T-helper 22 cell (primary cell): ENCODE results near the gene ISG20.
"Not testable (repeated sequence)": the region's sequence is repeated elsewhere in the genome, so short reads cannot be mapped to it uniquely, and the experiment has no call there.

Experiments
- DNase-seq: peaks from one replicate; pipeline ENCODE4 v3.0.0-alpha.2; 2020; ENCODE audit warnings: low read depth

The ISG20 gene

DNA sequence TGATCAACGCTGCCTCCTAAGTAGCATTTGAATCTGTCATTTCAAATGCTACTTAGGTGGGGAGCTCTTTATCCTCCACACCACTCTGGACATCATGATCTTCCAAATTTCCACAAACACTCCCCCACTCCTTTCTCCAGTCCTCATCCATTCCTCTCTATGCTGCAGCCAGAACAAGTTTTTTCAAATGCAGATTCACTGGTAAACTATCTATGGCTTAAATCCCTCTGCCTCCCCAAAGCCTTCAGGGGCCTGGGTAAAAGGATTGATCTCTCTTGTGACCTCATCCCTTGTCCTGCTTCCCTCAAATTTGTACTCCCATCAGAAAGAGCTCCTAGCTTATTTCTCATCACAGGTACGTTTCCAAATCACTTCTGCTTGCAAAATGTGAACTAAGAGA lies 19.0 kb upstream of the ISG20 start:
- no peak for DNase-seq

DNA sequence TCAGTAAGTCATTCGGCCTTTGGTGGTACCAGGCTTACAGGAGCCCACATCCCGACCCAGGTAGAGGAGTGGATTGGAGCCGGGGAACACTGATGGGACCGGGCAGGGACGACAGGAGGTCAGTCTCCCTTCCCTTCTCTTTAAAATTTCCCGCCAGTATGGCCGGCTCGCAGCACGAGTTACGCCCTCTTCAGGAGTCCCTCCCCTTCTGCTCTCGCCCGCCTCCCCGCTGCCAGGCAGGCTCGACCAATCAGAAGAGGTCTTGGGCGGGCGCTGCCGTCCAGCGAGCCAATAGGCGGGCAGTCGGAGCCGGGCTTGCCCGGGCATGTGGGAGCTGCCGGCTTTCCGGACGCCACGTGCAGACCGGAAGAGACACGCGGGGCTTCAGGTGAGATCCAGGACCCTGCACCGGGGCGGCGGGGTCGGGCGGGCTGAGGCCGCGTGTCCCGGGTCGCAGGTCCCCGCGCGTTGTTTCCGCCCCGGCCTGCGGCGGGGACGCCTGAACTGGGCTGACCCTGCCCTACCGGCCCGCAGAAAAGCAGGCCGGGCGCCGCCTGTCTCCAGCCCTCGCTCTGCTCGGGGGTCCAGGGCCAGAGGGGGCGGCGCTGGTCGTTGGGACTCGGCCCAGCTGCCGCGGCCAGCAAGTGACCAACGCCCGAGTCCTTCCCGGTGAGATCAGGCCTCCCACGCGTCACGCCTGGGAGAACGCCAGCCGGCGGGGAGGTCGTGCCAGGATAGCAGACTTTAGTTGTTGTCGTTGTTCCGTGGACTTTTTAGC lies 17.6 kb upstream of the ISG20 start, which contains the start of gene AEN:
Gene AEN, plus strand, starts transcription at position 346 of the 778 bp plus-strand sequence. CDS start 4,870 bp downstream, outside the sequence.
- peak; percentile 92 for DNase-seq

DNA sequence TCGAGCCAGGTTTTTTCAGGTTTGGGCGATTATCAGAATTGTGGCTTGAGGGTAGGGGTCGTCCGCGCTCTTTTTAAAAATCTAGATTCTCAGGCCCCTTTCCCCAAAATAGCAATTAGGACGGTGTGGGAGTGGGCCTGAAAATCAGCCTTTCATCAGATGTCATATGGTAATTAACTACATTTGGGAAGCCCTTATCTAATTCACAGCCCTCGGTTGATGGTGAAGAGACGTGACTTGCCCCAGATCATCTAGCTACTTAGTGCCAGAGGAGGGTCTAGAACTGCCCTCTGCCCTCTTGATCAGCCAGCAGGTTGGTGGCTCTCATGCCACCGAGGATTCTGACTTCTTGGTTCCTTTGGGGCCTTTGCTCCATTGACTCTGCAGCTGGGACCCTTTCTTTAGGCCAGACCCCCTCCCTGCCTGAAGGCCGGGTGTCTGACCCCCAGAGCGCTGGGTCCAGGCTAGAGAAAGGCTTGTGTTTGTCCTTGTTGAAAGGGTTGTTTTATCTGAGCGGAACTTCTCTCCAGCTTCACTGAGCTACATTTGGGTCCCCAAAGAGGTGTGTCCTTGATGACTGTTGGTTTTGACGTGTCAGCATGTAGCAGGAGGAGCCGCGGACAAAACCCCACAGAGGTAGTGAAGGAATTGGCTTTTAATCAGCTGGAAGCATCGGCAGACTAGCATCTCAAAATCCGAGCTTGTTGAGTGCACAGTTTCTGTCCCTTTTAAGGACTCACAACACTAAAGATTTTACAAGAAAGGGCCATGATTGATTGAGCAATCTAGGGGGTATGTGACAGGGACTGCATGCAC lies 16.8 kb upstream of the ISG20 start:
- DNase-seq: peak; percentile 46

DNA sequence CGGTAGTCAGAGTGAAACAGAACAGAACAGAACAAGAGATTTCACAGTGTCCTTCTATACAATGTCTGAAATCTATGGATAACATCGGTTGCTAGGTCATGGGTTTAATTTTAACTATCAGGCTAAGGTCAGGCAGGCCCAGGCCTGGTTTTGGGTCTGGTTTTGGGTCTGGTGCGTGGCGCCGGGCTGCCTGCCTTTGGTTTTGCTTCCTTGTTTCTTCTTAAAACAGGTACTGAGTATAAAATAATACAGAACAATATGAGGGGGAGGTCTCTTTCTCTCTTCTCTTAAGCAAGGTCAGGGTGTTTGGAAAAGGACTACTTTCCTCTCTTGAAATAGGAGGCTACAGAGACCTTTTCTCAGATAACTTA lies 16.2 kb upstream of the ISG20 start:
- DNase-seq: no peak

DNA sequence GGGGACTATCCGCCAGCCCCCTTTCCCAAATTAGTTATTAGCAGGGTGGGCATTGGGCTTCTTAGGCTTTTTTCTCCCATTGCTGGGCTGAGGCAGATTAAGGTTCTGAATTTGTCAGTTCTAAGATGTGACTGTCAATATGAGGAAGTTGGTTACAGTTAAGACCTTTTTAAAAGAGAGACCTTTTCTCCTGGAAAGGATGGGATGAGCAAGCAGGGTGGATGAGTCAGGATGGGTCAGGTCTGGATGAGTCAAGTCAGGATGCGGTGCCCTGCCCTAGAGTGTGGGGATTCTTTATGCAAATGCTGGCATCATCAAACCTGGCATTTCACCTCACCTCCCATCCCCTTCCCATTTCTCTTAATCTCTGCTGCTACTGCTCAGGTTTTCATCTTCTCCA lies 15.8 kb upstream of the ISG20 start:
- DNase-seq: no peak

DNA sequence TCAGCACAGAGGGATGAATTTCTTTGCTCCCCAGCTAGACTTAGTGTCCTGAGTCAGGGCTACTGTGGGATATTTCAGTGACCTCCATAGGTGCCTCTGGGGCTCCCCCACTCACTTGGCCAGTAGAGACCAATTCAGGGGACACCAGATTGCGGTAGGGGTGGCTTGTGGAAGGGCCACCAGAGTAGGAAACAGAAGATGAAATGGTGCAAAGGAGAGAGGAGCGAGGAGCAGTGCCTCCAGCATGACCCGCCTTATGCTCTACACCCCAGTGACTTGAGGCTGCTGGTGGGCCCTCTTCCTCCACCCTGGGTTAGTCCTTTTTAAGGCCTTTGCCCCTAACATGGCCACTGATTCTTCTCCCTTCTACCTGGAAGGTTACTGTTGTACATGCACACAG lies 15.2 kb upstream of the ISG20 start:
- no peak for DNase-seq

DNA sequence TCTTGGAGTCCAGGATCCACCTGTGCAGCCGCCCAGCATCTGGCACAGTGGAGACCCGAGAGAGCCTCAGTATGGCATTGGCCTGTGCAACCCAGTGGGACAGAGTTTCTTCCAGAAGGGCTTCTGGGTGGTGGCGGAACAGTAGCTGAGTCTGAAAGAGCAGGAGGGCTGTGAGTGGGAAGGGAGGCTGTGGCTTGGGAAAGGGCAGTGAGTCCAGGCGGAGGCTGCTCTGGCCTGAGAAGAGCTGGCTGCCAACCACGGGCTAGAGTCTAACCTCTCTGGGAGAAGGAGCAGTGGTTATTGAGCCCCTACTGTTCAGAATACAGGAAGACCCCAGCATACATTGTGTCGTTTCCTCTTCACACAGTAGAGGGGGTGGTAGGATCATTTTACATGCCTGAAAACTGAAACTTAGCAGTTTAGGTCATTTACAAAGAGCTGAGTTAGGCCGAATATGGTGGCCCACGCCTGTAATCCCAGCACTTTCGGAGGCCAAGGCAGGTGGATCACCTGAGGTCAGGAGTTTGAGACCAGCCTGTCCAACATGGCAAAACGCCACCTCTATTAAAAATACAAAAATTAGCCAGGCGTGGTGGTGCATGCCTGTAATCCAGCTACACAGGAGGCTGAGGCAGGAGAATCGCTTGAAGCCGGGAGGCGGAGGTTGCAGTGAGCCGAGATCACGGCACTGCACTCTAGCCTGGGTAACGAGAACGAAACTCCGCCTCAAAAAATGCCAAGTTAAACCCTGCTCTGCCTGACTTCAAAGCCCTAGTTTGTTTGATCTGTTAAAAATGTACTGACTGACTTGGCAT lies 14.5 kb upstream of the ISG20 start:
- peak; percentile 42 for DNase-seq

DNA sequence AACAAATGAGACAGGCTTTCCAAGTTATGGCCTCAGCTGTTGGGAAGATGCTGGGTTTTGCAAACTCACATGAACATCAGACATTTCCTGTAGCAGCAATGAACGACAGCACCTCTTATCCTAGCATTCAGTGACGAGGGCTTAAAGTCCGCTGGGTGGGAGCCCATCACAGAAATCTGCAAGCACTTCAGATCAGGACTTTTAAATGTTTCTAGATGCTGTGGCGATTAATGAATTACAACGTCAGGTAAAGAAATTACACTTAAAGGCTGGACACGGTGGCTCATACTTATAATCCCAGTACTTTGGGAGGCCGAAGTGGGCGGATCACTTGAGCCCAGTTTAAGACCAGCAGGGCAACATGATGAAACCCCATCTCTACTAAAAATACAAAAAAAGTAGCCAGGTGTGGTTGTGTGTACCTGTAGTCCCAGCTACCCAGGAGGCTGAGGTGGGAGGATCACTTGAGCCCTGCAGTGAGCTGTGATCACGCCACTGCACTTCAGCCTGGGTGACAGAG lies 13.8 kb upstream of the ISG20 start:
- no peak for DNase-seq

DNA sequence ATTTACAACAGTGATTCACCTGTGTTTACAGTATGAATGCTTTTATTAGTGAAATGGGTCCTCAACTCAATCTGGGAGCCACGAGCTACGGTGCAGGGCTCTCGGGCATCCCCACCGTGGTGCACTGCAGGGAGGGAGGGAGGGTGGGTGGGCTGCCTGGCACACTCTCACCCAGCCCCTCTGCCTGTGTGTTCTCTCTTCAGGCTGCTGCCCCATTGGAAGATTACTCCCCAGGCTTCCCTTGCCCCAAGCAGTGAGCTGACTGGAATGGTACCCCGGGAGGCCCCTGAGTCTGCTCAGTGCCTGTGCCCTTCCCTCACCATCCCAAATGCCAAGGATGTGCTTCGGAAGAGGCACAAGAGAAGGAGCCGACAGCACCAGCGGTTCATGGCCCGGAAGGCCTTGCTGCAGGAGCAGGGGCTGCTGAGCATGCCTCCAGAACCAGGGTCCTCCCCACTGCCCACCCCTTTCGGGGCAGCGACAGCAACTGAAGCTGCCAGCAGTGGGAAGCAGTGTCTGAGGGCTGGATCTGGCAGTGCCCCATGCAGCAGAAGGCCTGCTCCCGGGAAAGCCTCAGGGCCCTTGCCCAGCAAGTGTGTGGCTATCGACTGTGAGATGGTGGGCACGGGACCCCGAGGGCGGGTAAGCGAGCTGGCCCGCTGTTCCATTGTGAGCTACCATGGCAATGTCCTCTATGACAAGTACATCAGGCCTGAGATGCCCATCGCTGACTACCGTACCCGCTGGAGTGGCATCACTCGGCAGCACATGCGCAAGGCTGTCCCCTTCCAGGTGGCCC lies 12.7 kb upstream of the ISG20 start:
- DNase-seq: no peak

DNA sequence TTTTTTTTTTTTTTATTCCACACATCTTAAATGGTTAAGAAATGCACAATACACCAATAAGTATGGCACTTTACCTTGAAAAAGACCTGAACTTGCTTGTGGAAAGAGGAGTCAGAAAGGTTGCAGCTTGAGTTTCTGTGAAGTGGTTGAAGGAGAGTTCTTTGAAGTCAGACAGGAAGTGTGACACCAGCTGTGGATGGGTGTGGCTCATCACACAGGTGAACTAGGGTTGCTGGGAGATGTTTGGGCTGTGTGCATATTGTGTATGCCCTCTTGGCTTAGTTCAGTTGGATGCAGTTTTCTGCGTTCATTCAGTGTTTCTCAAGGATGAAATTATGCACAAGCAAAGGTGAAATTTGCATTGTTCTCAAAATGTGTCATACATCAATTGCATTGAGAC lies 11.4 kb upstream of the ISG20 start:
- peak; percentile 74 for DNase-seq

DNA sequence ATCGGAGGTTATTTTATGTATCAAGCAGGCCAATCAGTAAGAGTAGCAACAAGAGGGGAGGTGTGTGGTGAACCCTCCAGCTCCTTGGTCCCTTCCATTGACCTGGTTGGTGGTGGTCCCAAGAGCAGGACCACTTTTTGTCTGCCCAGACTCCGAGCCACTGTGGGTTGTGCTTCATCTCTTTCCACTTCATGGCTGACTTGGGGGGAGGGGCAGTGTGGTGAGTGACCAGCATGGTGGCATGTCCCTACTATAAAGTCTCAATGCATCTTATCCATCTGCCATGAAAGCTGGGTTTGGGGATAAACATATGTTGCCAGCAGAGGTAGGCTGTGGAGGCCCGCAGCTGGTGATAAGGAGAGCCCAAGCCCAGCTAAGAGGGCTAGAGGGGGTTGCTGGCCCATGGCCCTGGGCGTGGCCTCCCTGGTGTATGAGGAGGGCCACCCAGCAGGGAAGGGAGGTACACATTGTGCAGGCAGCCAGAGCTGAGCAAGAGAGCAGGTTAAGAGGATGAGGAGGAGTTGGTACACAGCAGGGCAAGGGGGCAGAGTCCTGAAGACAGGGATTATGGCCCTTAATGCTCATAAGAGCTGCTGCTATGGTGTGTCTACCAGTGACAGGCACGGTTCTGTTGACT lies 10.7 kb upstream of the ISG20 start:
- DNase-seq: no peak

DNA sequence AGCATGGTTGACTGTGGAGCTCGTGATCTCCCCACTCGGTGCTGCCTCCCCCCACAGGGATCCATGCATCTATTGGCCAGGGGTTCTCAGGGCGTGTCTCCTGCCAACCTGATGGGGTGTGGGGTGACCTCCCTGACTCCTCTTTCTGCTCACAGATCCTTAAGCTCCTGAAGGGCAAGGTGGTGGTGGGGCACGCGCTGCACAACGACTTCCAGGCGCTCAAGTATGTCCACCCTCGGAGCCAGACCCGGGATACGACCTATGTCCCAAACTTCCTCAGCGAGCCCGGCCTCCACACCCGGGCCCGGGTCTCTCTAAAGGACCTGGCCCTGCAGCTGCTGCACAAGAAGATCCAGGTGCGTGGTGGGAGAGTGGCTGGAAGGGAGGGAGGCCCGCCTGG lies 9.7 kb upstream of the ISG20 start:
- no peak for DNase-seq

DNA sequence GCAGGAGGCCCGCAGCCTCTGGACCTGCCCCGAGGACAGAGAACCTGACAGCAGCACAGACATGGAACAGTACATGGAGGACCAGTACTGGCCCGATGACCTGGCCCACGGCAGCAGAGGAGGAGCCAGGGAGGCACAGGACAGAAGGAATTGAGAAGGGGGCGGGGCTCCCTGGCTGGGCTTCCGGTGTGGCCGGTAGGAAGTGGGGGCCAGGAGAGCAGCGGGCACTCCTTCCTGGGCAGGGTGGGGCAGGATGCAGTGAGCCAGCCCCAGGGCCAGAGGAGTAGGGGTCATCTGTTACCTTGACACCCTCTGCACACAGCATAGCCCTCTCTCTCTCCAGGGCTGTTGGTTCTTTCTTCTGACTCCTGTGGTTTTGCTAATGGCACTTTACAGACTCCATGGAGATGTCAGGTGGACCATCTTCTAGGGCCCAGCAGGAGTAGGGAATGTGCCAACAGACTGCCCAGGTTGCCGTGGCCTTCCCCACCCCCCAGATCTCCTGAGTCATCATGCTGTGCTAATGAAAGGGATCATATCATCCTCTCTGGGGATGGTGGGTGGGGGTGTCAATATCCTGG lies 8.6 kb upstream of the ISG20 start:
- no peak for DNase-seq

DNA sequence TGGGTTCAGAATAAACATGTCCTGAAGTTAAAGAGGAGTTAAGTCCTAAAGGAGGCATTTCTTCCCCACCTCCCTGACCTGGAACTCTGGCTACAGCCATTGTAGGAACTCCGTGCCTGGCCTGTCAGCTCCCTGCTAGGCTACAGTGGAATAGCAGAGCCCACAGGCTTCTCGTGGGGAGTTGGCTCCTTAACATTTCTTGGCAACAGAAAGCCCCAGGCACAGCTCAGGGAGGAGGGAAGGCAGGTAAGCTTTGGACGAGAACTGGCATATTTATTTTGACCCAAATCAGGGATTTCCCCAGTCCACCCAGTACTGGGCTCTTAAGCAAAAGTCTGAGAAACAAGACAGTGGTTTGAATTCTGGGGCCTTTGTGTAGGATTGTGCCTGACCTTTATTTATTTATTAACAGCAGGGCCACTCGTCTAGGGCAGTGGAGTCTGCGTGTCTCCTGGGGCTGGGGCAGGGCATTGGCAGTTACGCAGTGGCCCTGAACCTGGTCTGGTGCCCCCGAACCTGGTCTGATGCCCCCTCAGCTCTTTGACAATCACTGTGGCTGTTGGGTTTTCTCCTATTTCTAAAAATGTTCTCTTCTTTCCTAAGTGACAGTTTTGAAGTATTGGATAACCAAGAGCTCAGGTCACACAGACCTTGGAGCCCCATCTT lies 7.9 kb upstream of the ISG20 start:
- no peak for DNase-seq

DNA sequence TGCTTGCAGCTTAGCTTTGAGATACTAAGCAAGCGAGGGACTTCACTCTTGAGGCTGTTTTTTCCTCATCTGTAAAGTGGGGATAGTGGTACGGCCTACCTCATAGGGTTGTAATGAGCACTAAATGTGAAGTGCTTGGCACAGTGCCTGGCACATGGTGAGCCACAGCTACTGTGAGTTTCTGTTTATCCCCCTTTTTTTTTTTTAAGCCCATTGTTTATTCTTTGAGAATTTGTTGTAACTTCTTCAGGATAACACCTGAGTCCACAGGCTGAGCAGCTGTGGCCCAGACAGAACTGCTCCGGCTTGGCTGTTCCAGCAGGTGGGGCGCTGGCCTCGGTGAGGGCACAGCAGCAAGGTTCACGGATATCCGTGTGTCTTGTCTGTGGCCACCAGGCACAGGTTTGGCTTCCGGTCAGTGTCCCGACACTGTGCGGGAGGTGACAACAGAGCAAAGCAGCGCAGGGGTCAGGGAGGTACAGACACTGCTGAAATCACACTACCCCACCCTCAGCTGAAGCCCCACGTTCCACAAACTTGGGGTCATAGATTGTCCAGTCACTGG lies 7.3 kb upstream of the ISG20 start:
- DNase-seq: no peak

DNA sequence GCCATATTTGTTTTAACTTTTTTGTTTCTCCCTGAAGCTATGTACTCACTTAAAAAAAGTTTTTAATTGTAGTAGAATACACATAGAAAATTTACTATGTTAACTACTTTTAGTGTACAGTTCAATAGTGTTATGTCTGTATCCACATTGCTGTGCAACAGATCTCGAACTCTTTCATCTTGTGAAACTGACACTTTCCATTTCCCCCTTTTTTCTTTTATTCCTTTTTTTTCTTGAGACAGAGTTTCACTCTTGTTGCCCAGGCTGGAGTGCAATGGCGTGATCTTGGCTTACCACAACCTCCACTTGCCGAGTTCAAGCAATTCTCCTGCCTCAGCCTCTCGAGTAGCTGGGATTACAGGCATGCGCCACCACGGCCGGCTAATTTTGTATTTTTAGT lies 6.0 kb upstream of the ISG20 start:
- DNase-seq: not testable (repeated sequence)

DNA sequence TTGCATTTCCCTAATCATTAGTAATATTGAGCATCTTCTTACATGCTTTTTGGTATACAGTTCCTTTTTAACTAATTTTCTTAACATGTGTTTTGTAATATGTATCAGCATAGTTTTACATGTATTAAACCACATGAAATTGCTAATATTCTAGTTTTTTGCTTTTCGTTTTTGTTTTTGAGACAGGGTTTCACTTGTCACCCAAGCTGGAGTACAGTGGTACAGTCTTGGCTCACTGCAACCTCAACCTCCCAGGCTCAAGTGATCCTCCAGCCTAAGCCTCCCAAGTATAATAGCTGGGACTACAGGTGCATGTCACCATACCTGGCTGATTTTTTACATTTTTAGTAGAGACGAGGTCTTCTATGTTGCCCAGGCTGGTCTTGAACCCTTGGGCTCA lies 4.4 kb upstream of the ISG20 start:
- DNase-seq: no peak

DNA sequence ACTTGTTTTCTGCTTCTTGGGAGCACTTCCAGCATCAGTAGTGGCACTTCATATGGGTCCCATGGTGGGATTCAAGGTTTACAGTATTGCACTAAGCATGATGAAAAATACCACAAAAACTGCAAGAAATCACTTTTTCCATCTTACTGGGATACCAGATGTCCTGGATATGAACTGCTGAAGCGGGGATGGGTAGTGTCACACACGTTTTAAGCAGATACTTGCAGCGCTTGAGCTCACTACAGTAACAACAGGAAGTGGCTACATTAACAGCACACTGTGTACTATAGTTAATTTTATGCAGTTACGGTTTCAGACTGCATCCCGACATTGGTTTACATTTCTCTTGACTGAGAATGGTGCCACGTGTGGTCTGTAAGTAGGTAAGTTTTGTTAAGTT lies 3.5 kb upstream of the ISG20 start:
- DNase-seq: peak; percentile 41

DNA sequence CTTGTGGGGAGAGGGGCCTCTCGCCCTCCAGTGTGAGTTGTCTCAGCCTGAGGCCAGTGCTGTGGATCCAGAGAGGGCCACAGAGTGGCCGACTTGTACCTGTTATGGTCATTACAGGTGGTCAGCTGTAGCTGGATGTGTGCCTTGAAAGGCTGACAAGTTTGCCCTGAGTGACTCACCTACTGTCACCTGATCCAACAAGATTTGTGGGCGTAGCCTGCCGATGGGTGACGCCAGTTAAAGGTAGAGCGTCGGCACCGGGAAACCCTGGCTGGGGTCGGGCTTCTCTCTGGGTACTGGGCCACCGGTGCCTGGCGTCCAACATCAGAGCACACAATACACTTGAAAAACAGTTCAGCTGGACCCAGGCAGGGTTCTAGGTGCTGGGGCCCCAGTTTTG lies 2.8 kb upstream of the ISG20 start:
- peak; percentile 84 for DNase-seq

DNA sequence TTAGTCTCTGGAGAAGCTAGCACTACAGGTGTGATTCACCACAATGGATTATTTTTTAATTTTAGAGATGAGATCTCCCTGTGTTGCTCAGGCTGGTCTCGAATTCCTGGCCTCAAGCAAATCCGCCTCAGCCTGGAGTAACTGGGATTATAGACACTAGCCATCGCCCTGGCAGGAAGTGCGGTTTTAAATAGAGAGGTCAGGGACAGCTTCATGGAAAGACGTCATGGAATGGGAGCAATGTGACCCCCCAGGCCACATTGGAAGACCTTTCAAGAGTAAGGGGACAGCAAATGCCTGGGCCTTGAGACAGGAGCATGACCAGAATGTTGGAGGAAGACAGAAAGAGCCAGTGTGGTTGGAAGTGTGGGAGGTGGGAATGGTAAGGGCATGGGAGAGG lies 2.2 kb upstream of the ISG20 start:
- DNase-seq: no peak
